Coronary artery (tissue), 2 donors: ENCODE results near the gene PACS1.

ENCODE experiments used
- DNase-seq: peaks from one replicate; pipeline ENCODE4 v3.0.0-alpha.2; 2017; ENCODE audit warnings: low spot score
- H3K27ac ChIP-seq, 2 donors: fragments of 200-600 bp; sonication (generic); one replicate each; pipeline ENCODE4 v1.5.1; 2016 to 2019
- H3K4me3 ChIP-seq: fragments of 200-600 bp; sonication (generic); 2 replicates; pipeline ENCODE4 v1.5.1; 2016; ENCODE audit warnings: mild to moderate bottlenecking, moderate library complexity
- TF ChIP-seq, protein P1 (sequence below): fragments of 200-600 bp; sonication (generic); IDR thresholded peaks from one replicate; pipeline ENCODE4 v1.5.1; 2019; ENCODE audit warnings: antibody characterized with exemption

Gene PACS1

DNA sequence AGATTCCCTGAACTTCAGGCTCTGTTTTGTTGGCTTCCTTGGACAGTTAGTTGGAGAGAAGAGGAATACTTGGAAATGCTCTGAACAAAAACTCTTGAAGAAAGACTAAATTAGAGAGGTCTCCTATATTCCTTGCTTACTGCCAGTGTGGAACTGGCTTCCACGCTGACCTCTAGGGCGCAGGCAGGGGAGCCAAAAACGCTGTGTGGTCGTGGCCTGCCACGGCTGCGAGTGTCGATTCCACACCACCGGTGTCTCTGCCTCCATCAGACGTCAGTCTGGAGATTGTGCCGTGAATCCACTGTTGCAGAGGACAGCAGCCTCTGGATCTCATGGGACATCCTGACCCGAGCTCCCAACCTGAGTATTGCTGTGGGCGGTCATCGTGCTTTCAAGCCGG, 160.9 kb downstream of the PACS1 start:
- TF ChIP-seq, protein P1, sequence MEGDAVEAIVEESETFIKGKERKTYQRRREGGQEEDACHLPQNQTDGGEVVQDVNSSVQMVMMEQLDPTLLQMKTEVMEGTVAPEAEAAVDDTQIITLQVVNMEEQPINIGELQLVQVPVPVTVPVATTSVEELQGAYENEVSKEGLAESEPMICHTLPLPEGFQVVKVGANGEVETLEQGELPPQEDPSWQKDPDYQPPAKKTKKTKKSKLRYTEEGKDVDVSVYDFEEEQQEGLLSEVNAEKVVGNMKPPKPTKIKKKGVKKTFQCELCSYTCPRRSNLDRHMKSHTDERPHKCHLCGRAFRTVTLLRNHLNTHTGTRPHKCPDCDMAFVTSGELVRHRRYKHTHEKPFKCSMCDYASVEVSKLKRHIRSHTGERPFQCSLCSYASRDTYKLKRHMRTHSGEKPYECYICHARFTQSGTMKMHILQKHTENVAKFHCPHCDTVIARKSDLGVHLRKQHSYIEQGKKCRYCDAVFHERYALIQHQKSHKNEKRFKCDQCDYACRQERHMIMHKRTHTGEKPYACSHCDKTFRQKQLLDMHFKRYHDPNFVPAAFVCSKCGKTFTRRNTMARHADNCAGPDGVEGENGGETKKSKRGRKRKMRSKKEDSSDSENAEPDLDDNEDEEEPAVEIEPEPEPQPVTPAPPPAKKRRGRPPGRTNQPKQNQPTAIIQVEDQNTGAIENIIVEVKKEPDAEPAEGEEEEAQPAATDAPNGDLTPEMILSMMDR = no peak
- H3K27ac ChIP-seq = no peak overlapping the region
- no peak overlapping the region for H3K4me3 ChIP-seq
- DNase-seq = no peak

DNA sequence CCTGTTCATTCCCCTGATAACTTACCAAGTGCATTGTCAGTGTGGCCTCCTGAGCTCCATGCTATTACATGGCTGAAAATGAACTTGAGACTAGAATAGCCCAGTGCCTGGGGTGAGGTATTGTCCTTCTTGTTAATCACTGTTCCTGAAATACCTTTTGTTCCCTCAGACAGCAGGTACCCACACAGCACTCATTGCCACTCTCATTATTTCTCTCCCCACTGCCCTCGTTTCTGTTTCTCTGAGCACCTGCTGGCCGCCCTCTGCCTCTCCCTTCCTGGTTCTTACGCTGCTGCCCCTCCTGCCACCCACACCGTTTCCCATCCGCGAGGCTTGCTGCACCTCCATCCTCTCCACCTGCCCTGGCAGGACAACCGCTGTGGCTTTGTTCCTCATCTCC, 161.5 kb downstream of the PACS1 start:
- no peak overlapping the region for H3K4me3 ChIP-seq
- TF ChIP-seq, protein P1 = no peak
- DNase-seq = no peak
- no peak overlapping the region for H3K27ac ChIP-seq

DNA sequence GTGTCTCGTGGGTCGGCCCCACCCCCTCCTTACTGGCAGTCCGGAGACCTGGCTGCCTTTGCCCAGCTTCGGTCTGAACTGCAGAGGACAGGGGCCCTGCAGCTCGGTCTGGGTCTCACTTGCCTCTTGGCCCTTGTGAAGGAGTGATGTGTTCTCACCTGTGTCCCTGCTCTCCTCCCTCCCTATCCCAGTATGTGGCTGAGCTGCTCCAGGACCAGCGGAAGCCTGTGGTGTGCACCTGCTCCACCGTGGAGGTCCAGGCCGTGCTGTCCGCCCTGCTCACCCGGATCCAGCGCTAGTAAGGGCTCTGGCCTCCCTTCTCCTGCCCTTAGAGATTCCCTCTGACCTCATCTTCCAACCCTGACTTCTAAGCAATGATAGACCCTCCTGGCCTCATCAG, 162.7 kb downstream of the PACS1 start:
- TF ChIP-seq, protein P1 = no peak
- no peak overlapping the region for H3K27ac ChIP-seq
- DNase-seq = no peak
- no peak overlapping the region for H3K4me3 ChIP-seq

DNA sequence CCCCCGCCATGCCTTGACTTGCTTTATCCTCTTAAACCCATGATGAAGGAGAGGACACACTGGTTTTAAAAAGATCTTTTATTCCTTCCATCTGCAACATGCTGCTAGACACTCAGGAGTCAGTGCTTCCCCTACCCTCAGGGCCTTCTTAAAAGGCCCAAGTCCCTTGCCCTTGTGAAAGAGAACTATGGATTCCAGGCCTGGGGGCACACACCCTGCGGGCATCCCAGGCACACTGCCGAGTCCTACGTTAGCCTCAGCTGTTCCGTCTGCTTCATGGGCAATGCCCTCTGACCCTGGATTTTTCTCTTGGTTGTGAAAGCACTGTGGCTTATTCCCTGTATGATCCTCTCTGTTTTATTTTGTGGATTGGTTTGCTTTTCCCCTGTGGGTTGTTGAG, 163.2 kb downstream of the PACS1 start:
- TF ChIP-seq, protein P1 = no peak
- Histone ChIP-seq H3K27ac (no peak overlapping the region), H3K4me3 (no peak overlapping the region)
- no peak for DNase-seq

DNA sequence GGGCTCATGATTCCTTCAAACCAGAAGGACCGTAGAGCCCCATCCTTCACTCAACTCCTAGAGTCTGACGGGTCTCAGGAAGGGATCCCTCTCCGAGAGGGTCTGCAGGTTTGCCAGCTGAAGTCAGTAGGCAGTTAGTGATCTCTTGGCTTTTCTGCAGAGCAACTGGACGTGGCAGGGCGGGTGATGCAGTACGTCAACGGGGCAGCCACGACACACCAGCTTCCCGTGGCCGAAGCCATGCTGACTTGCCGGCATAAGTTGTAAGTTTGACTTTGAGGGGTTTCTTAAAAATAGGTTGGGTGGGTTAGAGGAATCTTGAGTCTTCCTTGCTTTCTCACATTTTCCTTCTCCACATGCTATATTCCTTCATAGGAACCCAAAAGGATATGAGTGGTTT, 165.1 kb downstream of the PACS1 start:
- DNase-seq = no peak
- H3K4me3 ChIP-seq = no peak overlapping the region
- TF ChIP-seq, protein P1 = no peak
- no peak overlapping the region for H3K27ac ChIP-seq

DNA sequence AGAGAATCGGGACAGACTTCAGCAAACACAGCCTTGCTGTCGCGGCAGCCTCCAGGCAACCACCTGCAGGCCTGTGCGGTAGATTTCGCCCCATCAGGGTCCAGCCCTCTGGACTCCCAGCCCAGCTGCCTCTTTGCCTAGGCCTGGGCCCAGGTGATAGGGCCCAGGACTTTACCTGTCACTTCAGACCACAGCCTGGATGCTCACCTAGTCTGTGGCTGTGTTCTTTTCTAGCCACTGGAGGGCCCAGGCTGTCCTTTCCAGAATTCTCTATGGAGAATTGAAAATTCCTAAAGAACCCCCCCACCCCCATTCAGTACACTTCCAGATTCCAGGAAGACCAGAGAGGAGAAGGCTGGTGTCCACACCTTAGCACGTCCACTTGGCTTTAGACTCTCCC, 167.8 kb downstream of the PACS1 start:
- H3K4me3 ChIP-seq = no peak overlapping the region
- TF ChIP-seq, protein P1 = no peak
- DNase-seq = no peak
- H3K27ac ChIP-seq = no peak overlapping the region

DNA sequence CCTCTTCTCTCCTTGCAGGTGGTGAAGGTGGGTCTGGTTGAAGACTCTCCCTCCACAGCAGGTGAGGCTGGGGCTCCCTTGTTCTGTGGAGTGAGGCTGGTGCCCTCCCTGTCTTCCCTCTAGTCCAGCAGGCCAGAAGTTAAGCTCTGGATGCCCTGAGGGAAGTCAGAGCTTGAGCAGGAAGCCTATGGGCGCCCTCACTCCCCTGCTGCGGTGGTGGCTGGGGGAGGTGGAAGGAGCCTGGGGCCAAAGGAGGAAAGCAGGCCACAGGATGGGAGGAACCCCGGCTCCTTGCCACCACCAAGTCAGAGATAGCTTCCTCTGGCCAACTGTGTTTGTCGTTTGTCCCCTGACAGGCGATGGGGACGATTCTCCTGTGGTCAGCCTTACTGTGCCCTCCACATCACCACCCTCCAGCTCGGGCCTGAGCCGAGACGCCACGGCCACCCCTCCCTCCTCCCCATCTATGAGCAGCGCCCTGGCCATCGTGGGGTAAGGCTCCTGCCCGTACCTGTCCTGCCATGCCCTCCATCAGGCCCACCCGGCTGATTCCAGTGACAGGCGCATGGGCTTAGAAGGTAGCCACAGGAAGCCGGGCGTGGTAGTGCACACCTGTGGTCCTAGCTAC, 168.8 kb downstream of the PACS1 start:
- TF ChIP-seq, protein P1 = no peak
- DNase-seq = no peak
- no peak overlapping the region for H3K27ac ChIP-seq

More for the DNA sequence above, 168.8 kb downstream of the PACS1 start:
- H3K4me3 ChIP-seq = no peak overlapping the region
